HG03442 (cell line): ENCODE results near the gene MNT.

ENCODE experiments used
- ATAC-seq: cut with Tn5 transposase; IDR thresholded peaks from one replicate; pipeline ENCODE4 v1.9.1; 2021; ENCODE audit warnings: mild to moderate bottlenecking, moderate library complexity; ENCODE audit not compliant: unreplicated experiment

MNT gene

DNA sequence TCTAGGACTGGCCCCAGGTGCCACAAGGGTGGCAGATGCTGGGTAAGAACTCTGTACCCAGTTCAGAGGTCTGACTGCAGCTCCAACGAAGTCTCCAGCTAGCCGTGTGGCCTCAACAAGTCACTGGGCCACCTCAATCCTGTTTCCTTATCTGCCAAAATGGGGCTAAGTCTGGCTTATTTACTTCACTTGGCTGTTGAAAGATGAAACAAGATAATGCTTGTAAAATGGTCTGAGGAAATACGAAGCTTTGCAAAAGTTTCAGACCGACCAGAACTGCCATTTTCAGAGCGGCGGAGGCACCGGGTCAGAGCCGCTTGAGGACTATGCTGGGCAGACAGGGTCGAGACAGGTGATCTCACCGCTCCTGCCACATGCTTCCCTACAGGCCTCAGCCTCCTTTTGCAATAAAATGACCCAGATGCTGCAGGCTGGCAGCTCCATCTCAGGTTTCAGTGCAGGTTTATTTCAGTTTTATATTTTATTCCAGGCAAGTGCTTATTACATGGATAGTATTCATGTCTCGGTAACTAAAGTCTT lies 17.2 kb downstream of the MNT start:
- no peak for ATAC-seq

- ATAC-seq: no peak
These were observed 19.8 kb downstream of the MNT start for GRCh38 chr17:2380950-2381649.

GRCh38 chr17:2380226-2380922 lies 20.5 kb downstream of the MNT start:
- no peak for ATAC-seq

DNA sequence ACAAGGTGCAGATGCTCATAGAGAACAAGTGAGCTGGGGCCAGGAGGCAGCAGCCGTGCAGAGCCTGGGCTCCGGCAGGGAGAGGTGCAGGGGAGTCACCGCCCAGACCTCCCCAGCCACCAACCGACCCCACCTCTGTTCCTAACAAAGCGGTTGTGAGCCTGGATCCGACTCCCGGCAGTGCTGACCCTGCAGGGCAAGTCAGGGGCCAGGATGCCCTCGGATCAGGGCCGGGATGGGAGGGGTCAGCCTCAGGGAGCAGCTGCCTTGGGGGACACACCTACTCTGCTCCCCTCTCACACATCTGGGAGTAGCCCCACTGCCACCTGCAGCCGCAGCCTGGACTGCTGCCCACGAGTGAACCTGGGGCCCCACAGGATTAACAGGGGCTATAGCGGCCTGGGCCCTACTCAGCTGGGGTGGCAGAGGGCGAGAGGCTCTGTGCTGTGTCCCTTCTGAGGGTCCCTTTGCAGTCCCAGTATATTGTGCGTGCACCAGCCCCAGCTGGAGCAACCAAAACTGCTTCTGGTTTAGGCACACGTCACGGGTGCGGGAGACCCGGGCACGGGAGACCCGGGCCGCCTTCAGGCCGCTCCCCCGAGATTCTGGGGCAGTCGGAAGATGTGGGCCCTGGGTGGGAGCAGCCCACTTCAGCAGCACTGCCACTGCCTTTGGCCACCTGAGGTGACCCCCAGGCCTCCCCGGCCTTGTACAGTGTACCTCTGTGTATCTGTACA lies 21.2 kb downstream of the MNT start:
- no peak for ATAC-seq

- ATAC-seq: no peak
These were observed 22.0 kb downstream of the MNT start for GRCh38 chr17:2378905-2379304.

- ATAC-seq: no peak
These were observed 23.2 kb downstream of the MNT start for GRCh38 chr17:2377659-2378058.

- no peak for ATAC-seq
These were observed 24.8 kb downstream of the MNT start for GRCh38 chr17:2376107-2376506.

DNA sequence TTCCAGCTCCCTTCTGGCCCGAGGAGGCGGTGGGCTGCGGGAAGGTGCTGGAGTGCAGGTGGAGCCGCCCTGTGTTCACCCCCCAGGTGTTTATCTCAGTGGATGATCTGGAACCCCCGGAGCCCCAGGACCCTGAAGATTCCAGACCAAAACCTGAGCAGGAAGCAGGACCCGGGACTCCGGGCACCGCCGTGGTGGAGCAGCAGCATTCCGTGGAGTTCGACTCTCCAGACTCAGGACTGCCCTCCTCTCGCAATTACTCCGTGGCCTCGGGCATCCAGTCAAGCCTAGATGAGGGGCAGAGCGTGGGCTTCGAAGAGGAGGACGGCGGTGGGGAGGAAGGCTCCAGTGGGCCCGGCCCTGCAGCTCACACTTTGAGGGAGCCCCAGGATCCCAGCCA lies 25.5 kb downstream of the MNT start:
- ATAC-seq: no peak

DNA sequence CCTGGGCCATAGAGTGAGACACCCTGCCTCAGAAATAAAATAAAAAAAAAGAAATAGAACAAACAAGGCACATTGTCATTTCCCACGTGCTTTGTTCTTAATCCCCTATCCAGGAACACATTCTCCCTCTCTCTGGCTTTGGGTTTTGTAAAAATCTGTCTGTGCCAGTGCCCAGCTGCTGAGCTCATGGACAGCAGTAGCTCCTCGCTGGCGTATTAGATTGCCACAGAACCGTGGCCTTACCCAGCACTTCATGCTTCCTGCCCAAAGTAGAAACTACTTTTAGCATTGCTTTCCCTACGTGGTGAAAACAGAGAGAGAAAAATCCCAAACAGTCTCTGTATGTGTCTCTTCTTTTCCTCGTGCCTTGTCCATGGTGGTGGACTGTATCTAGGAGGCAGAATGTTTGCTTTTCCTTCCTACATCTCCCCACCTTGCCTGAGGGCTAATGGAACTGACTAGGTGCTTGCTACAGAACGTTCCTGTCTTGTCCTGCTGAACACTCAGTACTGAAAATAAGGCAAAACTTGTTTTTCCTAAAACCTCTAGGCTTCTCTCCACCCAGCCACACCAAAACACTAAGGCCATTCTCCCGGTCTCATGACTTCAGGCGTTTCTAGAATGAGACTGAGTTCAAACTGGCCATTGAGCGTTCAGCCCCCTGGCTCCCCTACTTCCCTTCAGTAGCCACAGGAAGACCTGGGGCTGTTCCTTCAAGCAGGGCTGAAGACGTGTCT lies 26.1 kb downstream of the MNT start:
- no peak for ATAC-seq

DNA sequence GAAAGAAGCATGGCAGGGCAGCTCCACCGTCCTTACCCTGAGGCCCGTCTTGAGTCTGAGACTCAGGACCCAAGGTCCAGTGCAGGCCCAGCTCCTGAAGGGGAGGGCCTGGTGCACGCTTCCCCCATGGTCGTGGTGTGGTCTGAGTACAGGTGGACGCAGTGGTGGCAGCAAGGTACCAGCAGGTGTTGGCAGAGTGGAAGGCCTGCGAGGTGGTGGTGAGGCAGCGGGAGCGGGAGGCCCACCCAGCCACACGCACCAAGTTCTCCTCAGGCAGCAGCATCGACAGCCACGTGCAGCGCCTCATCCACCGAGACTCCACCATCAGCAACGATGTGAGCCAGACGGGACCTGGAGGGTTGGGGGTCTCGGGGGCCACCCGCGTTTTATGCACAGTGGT lies 27.7 kb downstream of the MNT start:
- ATAC-seq: no peak

DNA sequence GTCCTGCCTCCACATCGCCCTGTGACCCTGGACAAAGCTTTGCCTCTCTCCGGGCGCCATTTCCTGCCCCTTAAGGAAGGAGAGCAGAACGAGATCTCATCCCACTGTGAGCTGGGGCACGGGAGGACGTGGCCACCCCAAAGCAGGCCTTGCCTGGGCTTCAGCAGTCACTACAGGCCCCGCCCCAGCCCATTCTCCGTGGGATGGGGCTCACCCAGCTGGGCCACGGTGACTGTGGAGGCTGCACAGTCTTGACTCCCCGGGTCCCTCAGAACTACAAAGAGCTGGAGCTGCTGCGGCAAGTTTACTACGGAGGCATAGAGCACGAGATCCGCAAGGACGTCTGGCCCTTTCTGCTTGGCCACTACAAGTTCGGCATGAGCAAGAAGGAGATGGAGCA lies 28.2 kb downstream of the MNT start:
- ATAC-seq: no peak

DNA sequence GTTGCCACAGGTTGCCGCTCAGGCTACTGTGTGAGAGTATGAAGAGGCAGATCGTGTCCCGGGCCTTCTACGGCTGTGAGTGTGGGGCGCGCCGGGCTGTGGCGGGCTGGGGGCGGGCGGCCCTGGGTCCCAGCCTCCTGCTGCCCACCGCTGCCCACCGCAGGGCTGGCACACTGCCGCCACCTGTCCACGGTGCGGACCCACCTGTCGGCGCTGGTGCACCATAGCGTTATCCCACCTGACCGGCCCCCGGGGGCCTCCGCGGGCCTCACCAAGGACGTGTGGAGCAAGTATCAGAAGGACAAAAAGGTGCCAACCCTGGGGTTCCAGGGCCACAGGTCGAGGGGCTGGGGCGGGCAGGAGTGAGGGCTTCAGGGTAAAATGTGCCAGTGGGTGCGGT lies 28.7 kb downstream of the MNT start:
- no peak for ATAC-seq

DNA sequence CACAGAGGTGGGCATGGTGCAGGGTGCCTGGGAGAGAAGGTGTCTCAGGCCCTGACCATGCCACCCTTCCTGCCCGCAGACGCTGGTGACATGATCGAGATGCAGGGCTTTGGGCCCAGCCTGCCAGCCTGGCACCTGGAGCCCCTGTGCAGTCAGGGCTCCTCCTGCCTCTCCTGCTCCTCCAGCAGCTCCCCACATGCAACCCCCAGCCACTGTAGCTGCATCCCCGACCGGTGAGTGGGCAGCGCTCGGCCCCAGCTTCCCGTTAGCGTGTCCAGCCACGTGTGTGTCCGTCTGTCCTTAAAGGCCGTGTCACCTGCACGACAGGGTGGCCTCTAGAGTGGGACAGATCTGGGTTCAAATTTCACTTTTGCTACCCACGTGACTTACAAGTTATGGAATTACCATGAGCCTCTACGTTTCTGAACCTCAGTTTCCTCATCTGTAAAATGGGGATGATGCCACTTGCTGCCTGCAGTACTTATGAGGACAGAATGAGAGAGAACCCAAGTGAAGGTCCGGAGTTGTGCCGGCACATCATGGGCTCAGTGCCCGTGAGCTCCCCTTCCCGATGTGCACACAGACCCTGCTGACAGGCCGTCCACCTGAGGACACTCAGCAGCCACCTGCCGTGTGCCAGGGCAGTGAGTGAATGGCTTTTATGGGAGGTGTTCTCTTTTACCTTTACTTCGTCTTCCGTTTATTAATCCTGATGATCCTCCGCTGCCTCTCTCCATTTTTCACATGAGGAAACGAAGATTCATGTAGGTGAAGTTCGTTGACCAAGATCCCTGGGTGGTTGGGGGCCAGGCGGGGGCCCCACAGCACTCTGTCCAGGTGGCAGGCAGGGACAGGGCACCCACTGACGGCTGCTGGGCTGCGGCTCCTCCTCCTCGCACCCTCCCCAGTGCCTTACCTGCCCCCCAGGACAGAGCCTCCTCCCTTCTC lies 29.4 kb downstream of the MNT start:
- no peak for ATAC-seq

DNA sequence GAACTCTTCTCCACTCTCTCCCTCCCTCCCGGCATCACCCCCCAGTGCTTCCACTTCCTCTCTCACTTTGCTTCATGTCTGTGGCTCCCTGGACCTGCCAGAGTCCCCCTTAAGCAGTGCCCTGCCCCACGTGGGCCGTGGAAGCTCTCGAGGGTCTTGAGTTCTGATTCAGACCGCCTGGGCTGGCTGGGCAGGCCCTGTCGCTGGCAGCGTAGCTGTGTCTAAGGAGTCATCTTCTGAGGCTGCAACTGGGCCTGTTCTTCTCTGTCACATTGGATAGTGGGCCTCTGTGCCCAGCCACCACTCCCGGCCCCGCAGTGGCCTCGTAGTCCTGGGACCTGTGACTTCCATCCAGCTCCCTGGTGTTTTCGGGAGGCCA lies 30.7 kb downstream of the MNT start:
- ATAC-seq: no peak

DNA sequence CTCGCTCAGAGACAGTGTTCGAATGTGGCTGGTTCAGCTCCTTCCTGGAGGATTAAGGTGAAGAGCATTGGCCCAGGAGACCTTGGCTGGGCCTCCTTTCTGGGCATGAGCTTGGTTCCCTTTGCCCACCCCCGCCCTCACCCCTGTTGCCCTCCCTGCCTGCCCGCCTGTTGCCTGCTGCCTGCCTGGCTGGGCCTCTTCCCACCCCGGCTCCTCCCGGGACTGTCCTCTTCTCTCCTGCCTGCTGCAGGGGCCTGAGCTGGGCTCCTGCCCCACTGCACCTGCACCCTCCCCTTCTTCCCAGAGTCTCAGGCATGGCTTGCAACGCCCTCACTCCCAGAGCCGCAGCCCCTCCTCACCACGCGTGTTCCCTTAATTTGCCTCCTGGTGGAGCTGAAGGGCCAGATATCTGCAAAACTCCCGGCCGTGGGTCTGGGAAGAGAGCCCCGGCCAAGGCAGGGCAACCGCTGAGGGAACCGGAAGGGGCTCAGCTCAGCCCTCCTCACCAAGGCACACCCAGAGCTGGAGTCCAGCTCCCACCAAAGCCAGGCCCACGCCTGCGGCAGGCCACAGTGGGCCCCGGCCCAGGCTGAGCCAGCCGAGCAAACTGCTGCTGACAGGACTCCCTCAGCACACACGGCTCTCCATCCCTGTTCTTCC lies 31.2 kb downstream of the MNT start:
- no peak for ATAC-seq

DNA sequence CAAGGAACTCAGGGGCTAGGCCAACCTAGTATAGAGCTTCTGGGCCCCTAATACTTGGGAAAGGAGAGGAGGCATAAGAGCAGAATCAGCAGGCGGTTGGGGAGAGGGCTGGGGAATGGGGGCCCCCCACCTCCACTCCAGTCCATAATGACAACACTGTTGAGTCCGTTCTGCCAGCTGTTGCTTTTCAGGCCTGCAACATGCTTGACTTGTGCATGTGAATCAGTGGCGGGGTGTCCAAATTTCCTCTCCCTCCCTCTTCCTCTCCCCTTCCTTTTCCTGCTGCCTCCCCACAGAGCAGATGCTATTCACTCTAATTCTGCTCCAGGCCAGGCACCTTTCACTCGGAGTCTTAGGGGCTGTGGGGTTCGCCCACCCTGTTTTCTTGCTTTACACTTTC lies 31.8 kb downstream of the MNT start:
- ATAC-seq: no peak

- no peak for ATAC-seq
These were observed 32.5 kb downstream of the MNT start for GRCh38 chr17:2368359-2368758.

DNA sequence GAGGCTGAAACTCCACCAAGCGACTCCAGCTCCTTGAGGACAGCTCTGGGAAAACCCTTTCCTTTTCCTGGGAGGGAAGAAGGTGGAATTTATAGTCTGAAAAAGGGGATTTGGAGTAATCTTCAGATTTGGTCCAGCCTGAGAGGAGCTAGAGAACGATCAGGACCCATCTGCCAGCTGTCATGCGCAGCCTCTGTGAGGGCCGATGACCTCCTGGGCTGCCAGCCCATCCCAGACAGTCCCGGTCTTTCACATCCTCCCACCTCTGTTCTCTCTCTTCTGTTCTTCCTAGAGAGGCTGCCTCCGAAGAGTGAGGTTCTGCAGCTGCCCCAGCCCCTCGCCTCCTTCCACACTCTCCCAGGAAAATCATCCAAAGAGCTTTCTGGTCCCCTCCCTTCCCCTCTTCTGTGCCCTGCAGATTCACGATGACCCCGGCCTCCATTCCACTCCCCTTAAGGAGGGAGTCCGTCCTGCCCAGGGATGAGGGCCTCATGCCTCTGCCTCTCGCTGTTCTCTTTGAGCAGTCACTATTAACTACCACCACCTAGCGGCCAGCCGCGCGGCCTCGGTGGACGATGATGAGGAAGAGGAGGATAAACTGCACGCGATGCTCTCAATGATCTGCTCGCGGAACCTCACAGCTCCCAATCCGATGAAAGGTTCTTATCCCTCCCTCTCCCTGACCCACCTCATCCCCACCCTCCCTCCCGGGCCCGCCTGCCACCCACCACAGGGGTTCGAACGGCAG lies 33.9 kb downstream of the MNT start:
- no peak for ATAC-seq

- ATAC-seq: no peak
These were observed 35.7 kb downstream of the MNT start for GRCh38 chr17:2365132-2365531.
